DMS79 treated with DMSO at 0.1 percent for 48 hours (cell line): ENCODE measurements around the gene HSD17B3.
"Not testable (repeated sequence)": the region's sequence is repeated elsewhere in the genome, so short reads cannot be mapped to it uniquely, and the experiment has no call there.

Source experiments
- DNase-seq: peaks from one replicate; lab custom pipeline; 2025; lab: John Stamatoyannopoulos, UW

The HSD17B3 gene

GRCh38 chr9:96306958-96307357, 5.0 kb upstream of the HSD17B3 start:
- not testable (repeated sequence) for DNase-seq

GRCh38 chr9:96305171-96305570, 3.2 kb upstream of the HSD17B3 start:
- no peak for DNase-seq

GRCh38 chr9:96304230-96304629, 2.3 kb upstream of the HSD17B3 start:
- DNase-seq = no peak

- no peak for DNase-seq
Observed at GRCh38 chr9:96299823-96300222, 2.2 kb downstream of the HSD17B3 start.

- no peak for DNase-seq
Observed at GRCh38 chr9:96294159-96294545, 7.8 kb downstream of the HSD17B3 start.

GRCh38 chr9:96293498-96294158, 8.3 kb downstream of the HSD17B3 start:
- no peak for DNase-seq

GRCh38 chr9:96289392-96289791, 12.6 kb downstream of the HSD17B3 start:
- no peak for DNase-seq

GRCh38 chr9:96281641-96282040, 20.3 kb downstream of the HSD17B3 start:
- no peak for DNase-seq

GRCh38 chr9:96279932-96280331, 22.0 kb downstream of the HSD17B3 start:
- no peak for DNase-seq

- no peak for DNase-seq
Observed at GRCh38 chr9:96274939-96275338, 27.0 kb downstream of the HSD17B3 start.

- DNase-seq = no peak
Observed at GRCh38 chr9:96270236-96270744, 31.7 kb downstream of the HSD17B3 start.

GRCh38 chr9:96258967-96259366, 43.0 kb downstream of the HSD17B3 start:
- no peak for DNase-seq

- no peak for DNase-seq
Observed at GRCh38 chr9:96256800-96257199, 45.2 kb downstream of the HSD17B3 start.

- DNase-seq = no peak
Observed at GRCh38 chr9:96255698-96256097, 46.3 kb downstream of the HSD17B3 start.

- DNase-seq = no peak
Observed at GRCh38 chr9:96253059-96253696, 48.8 kb downstream of the HSD17B3 start.

GRCh38 chr9:96251451-96251850, 50.5 kb downstream of the HSD17B3 start:
- no peak for DNase-seq

- DNase-seq = no peak
Observed at GRCh38 chr9:96249746-96250145, 52.2 kb downstream of the HSD17B3 start.

- DNase-seq = no peak
Observed at GRCh38 chr9:96246267-96246671, 55.7 kb downstream of the HSD17B3 start.

GRCh38 chr9:96245399-96245798, 56.6 kb downstream of the HSD17B3 start:
- DNase-seq = no peak

GRCh38 chr9:96243778-96244177, 58.2 kb downstream of the HSD17B3 start:
- DNase-seq = no peak

- DNase-seq = no peak
Observed at GRCh38 chr9:96242811-96243210, 59.2 kb downstream of the HSD17B3 start.

- DNase-seq = no peak
Observed at GRCh38 chr9:96241391-96241809, 60.6 kb downstream of the HSD17B3 start.

GRCh38 chr9:96236854-96237550, 65.0 kb downstream of the HSD17B3 start:
- DNase-seq = no peak
